Suprapubic skin (tissue), 3 donors: ENCODE measurements around the gene EIPR1.

ENCODE experiments used
- POLR2A ChIP-seq, 2 donors: fragments of 450-650 bp; IDR thresholded peaks; one replicate each; pipeline ENCODE4 v1.6.1; 2017; ENCODE audit warnings: antibody characterized with exemption in 2 of 2, mild to moderate bottlenecking in 2 of 2, moderate library complexity in 2 of 2
- TF ChIP-seq, protein P1 (sequence below), 2 donors: fragments of 200-600 bp in 1 of 2; fragments of 450-650 bp in 1 of 2; sonication (generic) in 1 of 2; IDR thresholded peaks; one replicate each; pipeline ENCODE4 v1.5.1; 2016 to 2019; ENCODE audit warnings: antibody characterized with exemption in 2 of 2, mild to moderate bottlenecking in 1 of 2, moderate library complexity in 1 of 2

DNA sequence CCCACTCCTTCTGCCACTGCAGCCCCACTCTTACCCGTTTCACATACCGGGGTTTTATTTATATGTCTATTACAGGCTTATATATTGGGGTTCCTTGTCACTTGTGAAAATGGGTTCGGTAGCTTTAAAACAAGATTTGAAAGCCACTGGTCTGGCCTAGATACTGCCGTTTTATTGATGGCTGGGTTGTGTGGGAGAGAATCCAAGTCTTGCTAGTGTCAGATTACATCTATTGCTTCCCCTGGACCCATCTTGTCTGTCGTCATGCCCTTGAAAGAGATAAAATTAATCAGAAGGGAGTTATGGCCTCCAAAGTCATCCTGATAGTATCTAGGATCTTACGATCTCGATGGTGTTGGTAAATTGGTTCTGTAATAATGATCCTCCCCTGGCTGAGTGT is 79.4 kb downstream of the EIPR1 start:
- TF ChIP-seq, protein P1, sequence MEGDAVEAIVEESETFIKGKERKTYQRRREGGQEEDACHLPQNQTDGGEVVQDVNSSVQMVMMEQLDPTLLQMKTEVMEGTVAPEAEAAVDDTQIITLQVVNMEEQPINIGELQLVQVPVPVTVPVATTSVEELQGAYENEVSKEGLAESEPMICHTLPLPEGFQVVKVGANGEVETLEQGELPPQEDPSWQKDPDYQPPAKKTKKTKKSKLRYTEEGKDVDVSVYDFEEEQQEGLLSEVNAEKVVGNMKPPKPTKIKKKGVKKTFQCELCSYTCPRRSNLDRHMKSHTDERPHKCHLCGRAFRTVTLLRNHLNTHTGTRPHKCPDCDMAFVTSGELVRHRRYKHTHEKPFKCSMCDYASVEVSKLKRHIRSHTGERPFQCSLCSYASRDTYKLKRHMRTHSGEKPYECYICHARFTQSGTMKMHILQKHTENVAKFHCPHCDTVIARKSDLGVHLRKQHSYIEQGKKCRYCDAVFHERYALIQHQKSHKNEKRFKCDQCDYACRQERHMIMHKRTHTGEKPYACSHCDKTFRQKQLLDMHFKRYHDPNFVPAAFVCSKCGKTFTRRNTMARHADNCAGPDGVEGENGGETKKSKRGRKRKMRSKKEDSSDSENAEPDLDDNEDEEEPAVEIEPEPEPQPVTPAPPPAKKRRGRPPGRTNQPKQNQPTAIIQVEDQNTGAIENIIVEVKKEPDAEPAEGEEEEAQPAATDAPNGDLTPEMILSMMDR (IDR thresholded peaks at IDR 0.05) = no peak
- TF ChIP-seq POLR2A (IDR thresholded peaks at IDR 0.05) = no peak
